Coronary artery (tissue), 2 donors: Measurements from ENCODE around the gene AHNAK2.
"Not testable (repeated sequence)": the region's sequence is repeated elsewhere in the genome, so short reads cannot be mapped to it uniquely, and the experiment has no call there.

ENCODE experiments used
- DNase-seq: peaks from one replicate; pipeline ENCODE4 v3.0.0-alpha.2; 2017; ENCODE audit warnings: low spot score
- H3K27ac ChIP-seq, 2 donors: fragments of 200-600 bp; sonication (generic); one replicate each; pipeline ENCODE4 v1.5.1; 2016 to 2019
- H3K4me3 ChIP-seq: fragments of 200-600 bp; sonication (generic); 2 replicates; pipeline ENCODE4 v1.5.1; 2016; ENCODE audit warnings: mild to moderate bottlenecking, moderate library complexity
- CTCF ChIP-seq: fragments of 200-600 bp; sonication (generic); IDR thresholded peaks from one replicate; pipeline ENCODE4 v1.5.1; 2019; ENCODE audit warnings: antibody characterized with exemption

The AHNAK2 gene

GRCh38 chr14:104956290-104956890 lies 21.8 kb downstream of the AHNAK2 start:
- no peak overlapping the region for H3K4me3 ChIP-seq
- H3K27ac ChIP-seq = no peak overlapping the region
- TF ChIP-seq CTCF = no peak
- DNase-seq = no peak

- DNase-seq = no peak
- Histone ChIP-seq H3K27ac (no peak overlapping the region), H3K4me3 (no peak overlapping the region)
- TF ChIP-seq CTCF = no peak
These were observed 22.8 kb downstream of the AHNAK2 start for GRCh38 chr14:104955396-104955770.

GRCh38 chr14:104954746-104955395 lies 23.3 kb downstream of the AHNAK2 start:
- Histone ChIP-seq H3K27ac (no peak overlapping the region), H3K4me3 (no peak overlapping the region)
- DNase-seq = no peak
- TF ChIP-seq CTCF = no peak

GRCh38 chr14:104953896-104954656 lies 24.1 kb downstream of the AHNAK2 start:
- DNase-seq = no peak
- Histone ChIP-seq H3K27ac (no peak overlapping the region), H3K4me3 (no peak overlapping the region)
- TF ChIP-seq CTCF = no peak

- no peak overlapping the region for H3K27ac ChIP-seq
- DNase-seq = no peak
- no peak overlapping the region for H3K4me3 ChIP-seq
- no peak for TF ChIP-seq CTCF
These were observed 25.1 kb downstream of the AHNAK2 start for GRCh38 chr14:104953097-104953496.

GRCh38 chr14:104951863-104952657 lies 26.1 kb downstream of the AHNAK2 start:
- not testable (repeated sequence) for H3K4me3 ChIP-seq, H3K27ac ChIP-seq, DNase-seq

- not testable (repeated sequence) for H3K4me3 ChIP-seq, DNase-seq, H3K27ac ChIP-seq
These were observed 27.5 kb downstream of the AHNAK2 start for GRCh38 chr14:104950701-104951100.
